NCI-H2029 (cell line): ENCODE results near the gene RARA.

Experiments used
- DNase-seq: peaks from one replicate; lab custom pipeline; 2025; lab: John Stamatoyannopoulos, UW

The RARA gene

GRCh38 chr17:40345994-40346764 lies 37.2 kb downstream of the RARA start:
- DNase-seq: no peak

DNA sequence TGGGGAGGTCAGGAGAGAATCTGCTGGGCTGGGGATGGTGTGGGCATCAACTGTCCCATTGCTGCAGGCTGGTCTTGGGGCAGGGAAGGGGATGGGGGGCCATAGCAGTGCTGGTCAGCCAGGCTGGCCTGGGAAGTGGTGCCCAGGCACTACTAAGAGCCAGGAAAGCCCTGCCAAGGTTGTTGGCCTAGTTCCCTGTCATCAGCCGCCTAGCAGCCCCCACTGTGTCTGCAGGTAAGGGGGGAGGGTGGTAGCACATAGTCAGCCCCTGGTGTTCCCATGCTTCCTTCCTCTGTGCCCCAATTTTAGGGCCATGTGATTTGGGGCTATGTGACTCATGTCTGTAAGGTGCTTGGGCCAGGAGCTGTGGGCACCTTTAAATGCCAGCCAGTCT lies 37.8 kb downstream of the RARA start:
- DNase-seq: no peak

DNA sequence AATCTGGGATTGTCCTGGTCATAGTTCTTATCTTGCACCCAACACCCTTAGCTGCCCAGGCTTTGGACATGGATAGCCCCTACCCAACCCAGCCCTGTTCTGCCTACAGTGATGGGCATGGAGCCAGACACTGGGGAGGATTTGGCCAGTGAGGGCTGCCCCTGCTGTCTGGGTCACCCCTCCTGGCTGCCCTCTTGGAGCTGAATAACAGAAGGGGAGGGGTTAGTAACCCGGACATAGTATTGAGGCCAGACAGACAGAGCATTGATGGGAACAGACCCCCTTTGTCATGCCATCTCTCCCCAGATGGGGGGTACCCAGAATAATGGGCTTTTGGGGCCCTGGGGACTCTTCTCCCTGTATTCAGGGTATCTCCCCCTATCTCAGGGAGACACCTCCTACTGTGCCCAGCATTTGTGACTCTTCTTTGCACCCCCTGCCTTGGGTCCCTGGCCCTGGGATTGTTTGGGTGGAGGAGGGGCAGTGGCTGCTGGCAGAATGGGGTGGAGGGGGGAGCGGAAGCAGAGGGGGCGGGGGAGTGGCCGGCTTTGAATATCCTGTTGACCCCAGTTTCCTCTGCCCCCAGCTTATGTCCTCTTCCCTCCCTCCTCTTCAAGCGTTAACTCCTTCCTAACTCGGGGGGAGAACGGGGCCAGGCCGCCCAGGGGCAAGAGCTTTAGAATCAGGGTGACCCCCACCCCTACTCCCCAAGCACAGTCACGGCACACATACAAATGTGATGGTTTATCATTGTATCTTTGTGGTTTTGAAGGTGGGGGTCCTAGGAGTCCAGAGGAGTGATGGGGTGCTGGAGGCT lies 38.5 kb downstream of the RARA start:
- DNase-seq: no peak

GRCh38 chr17:40348136-40348504 lies 39.1 kb downstream of the RARA start:
- DNase-seq: no peak

GRCh38 chr17:40348562-40349476 lies 39.8 kb downstream of the RARA start:
- DNase-seq: peak; percentile 61

- DNase-seq: no peak
Measured at GRCh38 chr17:40349477-40349894, 40.5 kb downstream of the RARA start.

GRCh38 chr17:40349895-40350688 lies 41.1 kb downstream of the RARA start:
- DNase-seq: no peak

- no peak for DNase-seq
Measured at GRCh38 chr17:40350689-40351358, 41.8 kb downstream of the RARA start.

DNA sequence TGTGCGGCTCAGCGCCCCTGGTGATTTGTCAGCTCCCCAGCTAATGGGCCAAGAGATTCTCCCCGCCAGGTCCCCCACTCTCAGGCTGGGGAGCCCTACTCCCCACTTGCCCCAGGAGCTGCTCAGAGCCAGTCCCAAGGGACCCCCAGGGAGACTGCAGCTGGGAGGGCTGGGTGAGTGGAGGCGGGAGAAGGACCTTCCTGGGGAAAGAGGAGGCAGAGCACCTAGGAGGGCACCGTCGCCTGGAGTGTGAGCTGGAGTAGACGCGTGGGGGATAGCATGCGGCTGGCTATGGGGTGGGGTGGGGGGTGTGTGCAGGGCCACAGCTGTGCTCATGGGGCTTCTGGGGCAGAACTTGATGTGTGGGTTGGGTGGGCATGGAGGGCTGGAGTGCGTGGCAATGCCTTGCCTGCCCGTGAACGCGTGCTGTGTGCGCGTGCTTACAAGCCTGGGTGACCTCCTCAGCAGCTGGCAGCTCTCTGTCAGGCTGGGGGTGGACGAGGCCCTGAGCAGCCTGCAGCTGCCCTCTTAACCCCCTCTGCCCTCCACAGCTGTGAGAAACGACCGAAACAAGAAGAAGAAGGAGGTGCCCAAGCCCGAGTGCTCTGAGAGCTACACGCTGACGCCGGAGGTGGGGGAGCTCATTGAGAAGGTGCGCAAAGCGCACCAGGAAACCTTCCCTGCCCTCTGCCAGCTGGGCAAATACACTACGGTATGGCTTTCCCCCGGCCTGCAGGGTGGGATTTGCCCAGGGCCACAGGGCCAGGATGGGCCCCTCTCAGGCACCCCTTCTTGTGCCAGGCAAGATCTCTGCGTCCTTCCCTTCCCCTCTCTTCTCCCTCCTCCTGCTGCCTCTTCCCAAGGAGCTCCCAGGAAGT lies 42.6 kb downstream of the RARA start:
- DNase-seq: peak; percentile 33

DNA sequence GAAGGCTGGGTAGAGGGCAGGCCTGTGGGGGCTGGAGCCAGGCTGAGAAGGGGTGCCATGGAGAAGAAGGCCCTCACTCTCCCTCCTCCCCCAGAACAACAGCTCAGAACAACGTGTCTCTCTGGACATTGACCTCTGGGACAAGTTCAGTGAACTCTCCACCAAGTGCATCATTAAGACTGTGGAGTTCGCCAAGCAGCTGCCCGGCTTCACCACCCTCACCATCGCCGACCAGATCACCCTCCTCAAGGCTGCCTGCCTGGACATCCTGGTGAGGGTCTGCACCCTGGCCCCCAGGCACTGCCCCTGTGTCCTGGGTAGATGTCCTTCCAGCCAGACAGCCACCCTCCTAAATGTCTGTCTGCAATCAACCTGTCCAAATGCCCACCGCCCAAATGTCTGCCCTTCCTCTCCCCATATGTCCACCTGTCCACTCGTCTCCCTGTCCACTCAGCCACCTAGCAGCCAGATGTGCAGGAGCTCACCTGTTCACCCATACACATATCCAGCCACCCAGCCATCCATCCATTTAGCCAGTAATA lies 43.3 kb downstream of the RARA start:
- no peak for DNase-seq

DNA sequence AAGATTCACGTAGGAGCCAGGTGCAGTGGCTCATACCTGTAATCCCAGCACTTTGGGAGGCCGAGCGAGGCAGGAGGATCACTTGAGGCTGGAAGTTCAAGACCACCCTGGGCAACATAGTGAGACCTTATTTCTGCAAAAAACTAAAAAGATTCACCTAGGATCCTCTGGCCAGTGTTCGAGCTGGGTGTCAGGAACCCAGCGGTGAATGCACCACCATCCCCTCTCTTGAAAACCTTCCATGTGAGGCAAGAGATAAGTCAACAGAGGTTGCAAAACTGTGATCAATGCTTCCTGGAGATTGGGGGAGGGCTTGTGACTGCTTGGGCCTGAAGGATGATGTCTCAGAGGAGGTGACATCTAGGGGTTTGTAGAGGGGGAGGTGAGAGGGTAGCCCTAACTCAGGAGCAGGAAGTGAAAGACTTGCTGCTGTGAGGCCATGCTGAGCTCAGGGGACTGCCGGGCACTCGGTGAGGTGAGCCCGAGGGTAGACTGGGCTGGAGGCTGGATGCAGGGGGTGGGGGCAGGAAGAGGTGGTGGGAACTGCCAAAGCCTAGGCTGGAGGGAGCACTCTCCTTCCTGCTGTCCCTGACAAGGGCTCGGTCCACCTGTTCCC lies 43.9 kb downstream of the RARA start:
- DNase-seq: no peak

DNA sequence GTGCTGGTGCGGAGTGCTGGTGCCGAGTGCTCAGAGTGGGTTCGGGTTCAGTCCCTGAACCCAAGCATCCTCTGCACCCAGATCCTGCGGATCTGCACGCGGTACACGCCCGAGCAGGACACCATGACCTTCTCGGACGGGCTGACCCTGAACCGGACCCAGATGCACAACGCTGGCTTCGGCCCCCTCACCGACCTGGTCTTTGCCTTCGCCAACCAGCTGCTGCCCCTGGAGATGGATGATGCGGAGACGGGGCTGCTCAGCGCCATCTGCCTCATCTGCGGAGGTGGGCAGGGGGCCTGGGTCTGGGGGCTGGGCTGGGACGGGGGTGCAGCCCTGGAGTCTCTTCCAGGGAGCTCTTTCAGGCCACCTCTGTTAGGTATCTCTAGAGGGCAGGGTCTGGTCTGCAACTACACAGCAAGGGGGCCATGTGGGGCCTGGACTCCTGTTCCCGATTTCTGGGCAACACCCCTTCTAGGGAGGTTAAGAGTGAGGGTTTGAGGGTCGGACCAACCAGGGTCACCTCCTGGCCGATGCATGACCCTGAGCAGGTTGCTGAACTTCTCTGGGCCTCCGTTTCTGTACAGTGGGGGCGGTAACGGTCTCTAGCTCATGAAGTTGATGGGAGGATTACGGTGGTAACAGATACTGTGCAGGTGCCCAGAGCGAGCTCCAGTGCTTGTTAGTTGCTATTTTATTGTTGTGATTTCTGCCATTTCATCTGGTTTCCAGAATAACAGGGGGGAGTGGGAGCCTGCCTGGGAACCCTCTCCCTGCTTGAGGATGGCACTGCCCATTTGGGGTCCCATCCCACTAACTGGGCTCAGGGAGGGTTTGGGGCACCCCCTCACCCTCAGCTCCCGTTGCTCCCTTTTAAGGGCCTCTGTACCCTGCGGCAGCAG lies 45.5 kb downstream of the RARA start:
- DNase-seq: no peak

DNA sequence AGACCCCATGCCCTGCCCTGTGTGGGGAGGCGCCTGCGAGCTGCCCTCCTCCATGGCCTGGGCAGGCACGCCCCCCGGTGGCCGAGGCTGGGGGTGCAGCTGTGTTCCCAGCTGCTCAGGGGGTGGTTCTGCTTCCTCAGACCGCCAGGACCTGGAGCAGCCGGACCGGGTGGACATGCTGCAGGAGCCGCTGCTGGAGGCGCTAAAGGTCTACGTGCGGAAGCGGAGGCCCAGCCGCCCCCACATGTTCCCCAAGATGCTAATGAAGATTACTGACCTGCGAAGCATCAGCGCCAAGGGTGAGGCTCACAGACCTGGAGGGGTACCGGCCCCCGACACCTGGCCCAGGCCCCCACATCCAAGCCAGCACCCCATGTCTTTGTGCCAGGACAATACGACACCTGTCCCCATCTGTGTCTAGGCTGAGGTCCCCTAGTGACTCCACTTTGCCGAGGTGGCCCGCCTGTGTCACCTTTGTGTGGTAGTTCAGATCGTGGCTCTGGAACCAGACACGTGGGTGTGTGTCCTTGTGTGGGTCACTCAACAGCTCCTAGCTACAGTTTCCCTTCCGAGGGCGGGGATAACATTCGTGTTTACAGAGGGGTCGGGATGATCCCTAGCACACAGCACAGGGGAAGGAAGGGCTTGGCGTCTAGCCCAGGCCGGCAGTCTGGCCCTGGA lies 46.3 kb downstream of the RARA start:
- peak; percentile 20 for DNase-seq

GRCh38 chr17:40355804-40356758 lies 47.1 kb downstream of the RARA start:
- no peak for DNase-seq

- no peak for DNase-seq
Measured at GRCh38 chr17:40356990-40357881, 48.3 kb downstream of the RARA start.
